ENCODE results near the gene AICDA. TPM values are rescaled to one million over a fixed set of nuclear protein-coding genes. Genes with fewer than 3 reads are reported as not detected.

The AICDA gene
- polyA plus RNA-seq, 3 donors: 0.13 to 0.15 TPM; not detected in 1

DNA sequence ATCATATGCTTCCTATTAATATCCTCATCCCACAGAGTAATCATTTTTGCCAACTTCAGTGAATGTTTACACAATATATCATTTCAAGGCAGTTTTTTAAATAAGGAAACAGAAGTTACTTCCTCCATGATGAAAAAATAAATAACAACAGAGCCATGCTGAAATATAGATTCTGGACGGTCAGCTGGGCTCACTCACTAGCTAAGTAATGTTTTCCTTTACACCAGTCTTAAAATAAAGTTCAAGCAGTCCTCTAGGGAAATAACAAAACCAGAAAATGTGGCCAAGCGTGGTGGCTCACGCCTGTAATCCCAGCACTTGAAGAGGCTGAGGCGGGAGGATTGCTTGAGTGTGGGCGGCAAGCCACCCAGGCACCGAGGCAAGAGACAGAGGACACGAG is 28.7 kb downstream of the AICDA start:
- Histone ChIP-seq H2AFZ (ENCODE audit: insufficient read depth, low read depth, low read length, poor library complexity, severe bottlenecking) (no peak overlapping the region), H3K79me2 (ENCODE audit: insufficient read depth, low read length) (no peaks in the 10 kb centered on the region), H3K4me2 (replicated peaks; ENCODE audit: extremely low read depth, low read length, poor library complexity, severe bottlenecking) (no peak overlapping the region), H4K20me1 (ENCODE audit: insufficient read depth, low read length) (no peaks in the 10 kb centered on the region), H3K36me3 (replicated peaks in 1 of 2; ENCODE audit: control insufficient read depth in 1 of 2, insufficient read depth in 2 of 2, low read length in 2 of 2) (no peaks in the 10 kb centered on the region), H3K9ac (ENCODE audit: insufficient read depth, low read length, poor library complexity, severe bottlenecking) (no peak overlapping the region), H3K4me1 (ENCODE audit: control insufficient read depth in 1 of 2, insufficient read depth in 2 of 2, low read length in 2 of 2) (peaks cover 9 to 13% of the 10 kb centered on the region in 2 donors), H3K9me3 (replicated peaks in 1 of 2; ENCODE audit: control insufficient read depth in 1 of 2, insufficient read depth in 1 of 2, low read length in 2 of 2) (no peaks in the 10 kb centered on the region), H3K4me3 (replicated peaks in 1 of 3; ENCODE audit: low read depth in 2 of 3, low read length in 3 of 3) (no peak overlapping the region), H3K27ac (ENCODE audit: low read depth in 1 of 2, low read length in 2 of 2) (peak overlapping the region in 1 of 2 donors; percentile 16), H3K27me3 (ENCODE audit: control insufficient read depth in 2 of 2, insufficient read depth in 2 of 2, low read length in 2 of 2) (no peaks in the 10 kb centered on the region)
- 100% methylated on average over 1 of the region's 7 CpGs for WGBS (ENCODE audit: insufficient coverage)
- Mint-ChIP-seq H3K9me3 (peaks cover 0 to 2% (median 0%) of the 10 kb centered on the region in 7 donors), H3K4me3 (no peak overlapping the region), H3K27ac (peak overlapping the region; percentile 34 to 90 (median 83)), H3K4me1 (peaks cover 18% of the 10 kb centered on the region), H3K27me3 (ENCODE audit: low read depth in 3 of 3) (peaks cover 0 to 2% (median 0%) of the 10 kb centered on the region in 3 donors), H3K36me3 (no peaks in the 10 kb centered on the region)
- TF ChIP-seq, protein P1, sequence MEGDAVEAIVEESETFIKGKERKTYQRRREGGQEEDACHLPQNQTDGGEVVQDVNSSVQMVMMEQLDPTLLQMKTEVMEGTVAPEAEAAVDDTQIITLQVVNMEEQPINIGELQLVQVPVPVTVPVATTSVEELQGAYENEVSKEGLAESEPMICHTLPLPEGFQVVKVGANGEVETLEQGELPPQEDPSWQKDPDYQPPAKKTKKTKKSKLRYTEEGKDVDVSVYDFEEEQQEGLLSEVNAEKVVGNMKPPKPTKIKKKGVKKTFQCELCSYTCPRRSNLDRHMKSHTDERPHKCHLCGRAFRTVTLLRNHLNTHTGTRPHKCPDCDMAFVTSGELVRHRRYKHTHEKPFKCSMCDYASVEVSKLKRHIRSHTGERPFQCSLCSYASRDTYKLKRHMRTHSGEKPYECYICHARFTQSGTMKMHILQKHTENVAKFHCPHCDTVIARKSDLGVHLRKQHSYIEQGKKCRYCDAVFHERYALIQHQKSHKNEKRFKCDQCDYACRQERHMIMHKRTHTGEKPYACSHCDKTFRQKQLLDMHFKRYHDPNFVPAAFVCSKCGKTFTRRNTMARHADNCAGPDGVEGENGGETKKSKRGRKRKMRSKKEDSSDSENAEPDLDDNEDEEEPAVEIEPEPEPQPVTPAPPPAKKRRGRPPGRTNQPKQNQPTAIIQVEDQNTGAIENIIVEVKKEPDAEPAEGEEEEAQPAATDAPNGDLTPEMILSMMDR (IDR thresholded peaks at IDR 0.05): no peak
- DNase-seq: peak in 1 of 3 donors; percentile 46
- intact Hi-C loops (cut with micrococcal nuclease): loop anchor here in 1 of 2 donors (5.0 kb wide), 1 partner anchor 37 kb away; no protein-coding TSS in a partner anchor

DNA sequence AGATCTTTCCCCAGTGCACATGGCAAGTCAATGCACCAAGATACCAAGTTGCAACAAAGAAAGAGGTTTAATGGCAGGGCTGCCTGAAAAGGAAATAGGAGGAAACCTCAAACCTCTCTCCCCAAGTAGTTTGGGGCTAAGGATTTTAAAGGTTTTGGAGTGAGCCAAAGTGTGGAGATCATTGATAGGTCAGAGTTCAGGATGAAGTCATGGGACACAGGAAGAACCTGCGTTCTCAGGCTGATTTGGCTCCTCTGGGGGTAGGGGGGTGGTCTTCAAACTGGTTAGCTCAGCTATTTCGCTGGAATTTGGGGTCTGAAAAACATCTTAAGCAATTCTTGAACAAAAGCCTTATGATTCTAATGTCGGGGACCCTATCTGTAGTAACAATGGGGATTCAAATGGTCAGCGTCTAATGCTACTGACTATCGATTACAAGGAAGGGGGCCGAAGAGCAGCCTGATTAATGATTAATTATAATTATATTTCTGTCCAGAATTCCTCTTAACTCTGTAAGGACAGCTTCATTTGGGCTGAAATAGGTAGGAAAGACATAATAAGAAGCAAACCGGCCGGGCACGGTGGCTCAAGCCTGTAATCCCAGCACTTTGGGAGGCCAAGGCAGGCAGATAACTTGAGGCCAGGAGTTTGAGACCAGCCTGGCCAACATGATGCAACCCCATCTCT is 31.4 kb downstream of the AICDA start:
- H3K36me3 ChIP-seq (replicated peaks in 1 of 2; ENCODE audit: control insufficient read depth in 1 of 2, insufficient read depth in 2 of 2, low read length in 2 of 2): no peaks in the 10 kb centered on the region
- H3K4me2 ChIP-seq (replicated peaks; ENCODE audit: extremely low read depth, low read length, poor library complexity, severe bottlenecking): no peak overlapping the region
- no peaks in the 10 kb centered on the region for H3K27me3 ChIP-seq (ENCODE audit: control insufficient read depth in 2 of 2, insufficient read depth in 2 of 2, low read length in 2 of 2)
- WGBS (ENCODE audit: insufficient coverage): 63% methylated on average over 2 of the region's 9 CpGs
- H3K79me2 ChIP-seq (ENCODE audit: insufficient read depth, low read length): no peaks in the 10 kb centered on the region
- no peak overlapping the region for H2AFZ ChIP-seq (ENCODE audit: insufficient read depth, low read depth, low read length, poor library complexity, severe bottlenecking)
- no peak overlapping the region for H3K4me3 ChIP-seq (replicated peaks in 1 of 3; ENCODE audit: low read depth in 2 of 3, low read length in 3 of 3)
- TF ChIP-seq, protein P1 (IDR thresholded peaks at IDR 0.05): no peak
- Mint-ChIP-seq H3K27me3 (ENCODE audit: low read depth in 3 of 3) (peaks cover 0 to 2% (median 2%) of the 10 kb centered on the region in 3 donors), H3K36me3 (no peaks in the 10 kb centered on the region), H3K27ac (no peak overlapping the region), H3K9me3 (no peaks in the 10 kb centered on the region), H3K4me1 (peaks cover 22% of the 10 kb centered on the region), H3K4me3 (no peak overlapping the region)
- peaks cover 9 to 18% of the 10 kb centered on the region in 2 donors for H3K4me1 ChIP-seq (ENCODE audit: control insufficient read depth in 1 of 2, insufficient read depth in 2 of 2, low read length in 2 of 2)
- DNase-seq: no peak
- H3K9me3 ChIP-seq (replicated peaks in 1 of 2; ENCODE audit: control insufficient read depth in 1 of 2, insufficient read depth in 1 of 2, low read length in 2 of 2): no peaks in the 10 kb centered on the region
- H3K9ac ChIP-seq (ENCODE audit: insufficient read depth, low read length, poor library complexity, severe bottlenecking): no peak overlapping the region
- intact Hi-C loops (cut with micrococcal nuclease): loop anchor here in 1 of 2 donors (5.0 kb wide), 1 partner anchor 34 kb away; no protein-coding TSS in a partner anchor
- H4K20me1 ChIP-seq (ENCODE audit: insufficient read depth, low read length): no peaks in the 10 kb centered on the region
- no peak overlapping the region for H3K27ac ChIP-seq (ENCODE audit: low read depth in 1 of 2, low read length in 2 of 2)

Data from CD14-positive monocyte (primary cell).